IMR-90 (cell line): Measurements from ENCODE around the gene GPRIN3. TPM values are rescaled to one million over a fixed set of nuclear protein-coding genes. Genes with fewer than 3 reads are reported as not detected.

Source experiments
- ATAC-seq: fragments of 200-7000 bp; cut with Tn5 transposase; 2 replicates; pipeline ENCODE4 v1.9.1; 2020; ENCODE audit warnings: low read depth, mild to moderate bottlenecking, moderate library complexity
- BruUV-seq: library from RNA; stranded (reverse); fragments of 400-500 nt; replicated peaks from 2 replicates; lab custom pipeline; 2021; lab: Mats Ljungman, UMichigan
- CTCF ChIA-PET: fragments of 300-600 bp; formaldehyde crosslinking; extraction: SDS; loops from one replicate; lab custom pipeline; 2021; ENCODE audit warnings: antibody characterized with exemption; lab: Yijun Ruan, JAX
- POLR2A ChIA-PET: fragments of 300-600 bp; sonication (Branson Sonifier 250); formaldehyde crosslinking; loops from one replicate; lab custom pipeline; 2022; ENCODE audit warnings: antibody characterized with exemption; ENCODE audit not compliant: unreplicated experiment; lab: Charles Lee
- DNase-seq: peaks from one replicate; pipeline ENCODE4 v3.0.0; 2013
- H2AFZ ChIP-seq: replicated peaks from 2 replicates; pipeline ENCODE3; 2013; ENCODE audit warnings: low read length, mild to moderate bottlenecking; ENCODE audit not compliant: poor library complexity
- H2AK5ac ChIP-seq: 2 replicates; pipeline ENCODE4 v1.6.1; 2013; ENCODE audit warnings: low read depth, low read length, inconsistent platforms
- H2AK9ac ChIP-seq: replicated peaks from 2 replicates; pipeline ENCODE3; 2013; ENCODE audit warnings: mild to moderate bottlenecking, low read depth, low read length, moderate library complexity; ENCODE audit not compliant: poor library complexity
- H2BK120ac ChIP-seq: 2 replicates; pipeline ENCODE4 v1.6.1; 2013; ENCODE audit warnings: low read depth, low read length, inconsistent platforms
- H2BK15ac ChIP-seq: 3 replicates; pipeline ENCODE4 v1.6.1; 2013; ENCODE audit warnings: low read depth, low read length, inconsistent platforms
- H2BK20ac ChIP-seq: 2 replicates; pipeline ENCODE4 v1.6.1; 2013; ENCODE audit warnings: low read depth, mild to moderate bottlenecking, inconsistent platforms, low read length, moderate library complexity
- H2BK5ac ChIP-seq: 2 replicates; pipeline ENCODE4 v1.6.1; 2013; ENCODE audit warnings: mild to moderate bottlenecking, low read depth, low read length, inconsistent platforms; ENCODE audit not compliant: poor library complexity, severe bottlenecking
- H3K14ac ChIP-seq: replicated peaks from 2 replicates; pipeline ENCODE4 v1.6.1; 2013; ENCODE audit warnings: low read depth, low read length, inconsistent platforms
- H3K18ac ChIP-seq: 2 replicates; pipeline ENCODE4 v1.6.1; 2013; ENCODE audit warnings: low read depth, low read length, control low read depth
- H3K23ac ChIP-seq: 2 replicates; pipeline ENCODE4 v1.6.1; 2013; ENCODE audit warnings: low read depth, low read length, inconsistent platforms
- H3K27ac ChIP-seq: 2 replicates; pipeline ENCODE4 v1.5.1; 2013; ENCODE audit warnings: mild to moderate bottlenecking, control low read depth, low read length; ENCODE audit not compliant: insufficient read depth
- H3K27me3 ChIP-seq: 2 replicates; pipeline ENCODE4 v1.6.1; 2013; ENCODE audit warnings: low read length; ENCODE audit not compliant: control insufficient read depth, insufficient read depth
- H3K36me3 ChIP-seq: 2 replicates; pipeline ENCODE4 v1.6.1; 2013; ENCODE audit warnings: low read length, mixed read lengths; ENCODE audit not compliant: control insufficient read depth, insufficient read depth
- H3K4ac ChIP-seq: 2 replicates; pipeline ENCODE4 v1.6.1; 2013; ENCODE audit warnings: low read depth, low read length, inconsistent platforms
- H3K4me1 ChIP-seq: 2 replicates; pipeline ENCODE4 v1.6.1; 2013; ENCODE audit warnings: low read length, mixed read lengths; ENCODE audit not compliant: control insufficient read depth, insufficient read depth
- H3K4me2 ChIP-seq: 2 replicates; pipeline ENCODE4 v1.6.1; 2013; ENCODE audit warnings: low read depth, mild to moderate bottlenecking, control low read depth, low read length, moderate library complexity
- H3K4me3 ChIP-seq: 2 replicates; pipeline ENCODE4 v1.5.1; 2013; ENCODE audit warnings: low read depth, mild to moderate bottlenecking, control low read depth, low read length, moderate library complexity; ENCODE audit not compliant: insufficient read depth
- H3K56ac ChIP-seq: 2 replicates; pipeline ENCODE4 v1.6.1; 2013; ENCODE audit warnings: low read length, inconsistent platforms; ENCODE audit not compliant: insufficient read depth; ENCODE audit errors: extremely low read depth
- H3K79me1 ChIP-seq, 2 experiments: 2 replicates each; pipeline ENCODE4 v1.6.1; 2013; ENCODE audit warnings: low read length in 2 of 2, inconsistent platforms in 1 of 2, low read depth in 1 of 2
- H3K9ac ChIP-seq: 2 replicates; pipeline ENCODE4 v1.6.1; 2013; ENCODE audit warnings: low read depth, low read length, control low read depth
- H3K9me1 ChIP-seq: 2 replicates; pipeline ENCODE4 v1.6.1; 2013; ENCODE audit warnings: low read length, inconsistent platforms; ENCODE audit not compliant: insufficient read depth
- H3K9me3 ChIP-seq: 2 replicates; pipeline ENCODE4 v1.6.1; 2013; ENCODE audit warnings: low read length; ENCODE audit not compliant: control insufficient read depth, insufficient read depth
- H4K20me1 ChIP-seq: 2 replicates; pipeline ENCODE4 v1.6.1; 2013; ENCODE audit warnings: low read length, inconsistent platforms; ENCODE audit not compliant: insufficient read depth
- H4K5ac ChIP-seq: 2 replicates; pipeline ENCODE4 v1.6.1; 2013; ENCODE audit warnings: mild to moderate bottlenecking, low read depth, low read length, control low read depth
- H4K8ac ChIP-seq, 2 experiments: 2 replicates each; pipeline ENCODE4 v1.6.1; 2013; ENCODE audit warnings: low read depth in 2 of 2, low read length in 2 of 2, control low read depth in 1 of 2, inconsistent platforms in 1 of 2
- H4K91ac ChIP-seq: 2 replicates; pipeline ENCODE4 v1.6.1; 2013; ENCODE audit warnings: low read depth, low read length, inconsistent platforms; ENCODE audit not compliant: insufficient read depth
- MAZ ChIP-seq: IDR thresholded peaks from 2 replicates; pipeline ENCODE4 v1.6.1; 2012; ENCODE audit warnings: low read depth, mild to moderate bottlenecking, low read length, improper control_type of control experiment, moderate library complexity, borderline replicate concordance
- NFE2L2 ChIP-seq: fragments of 150-350 bp; IDR thresholded peaks from 2 replicates; pipeline ENCODE4 v1.6.1; 2016; ENCODE audit warnings: low read depth, mild to moderate bottlenecking, low read length
- SMC3 ChIP-seq: fragments of 150-350 bp; IDR thresholded peaks from 2 replicates; pipeline ENCODE4 v1.6.1; 2016; ENCODE audit warnings: low read depth, mild to moderate bottlenecking, antibody characterized with exemption, low read length, moderate library complexity
- WGBS, 2 experiments: methylation state at CpG; one replicate each; pipeline versions ENCODE4 v1.1.5 to v1.1.7; 2013; ENCODE audit warnings: missing lambda C conversion rate in 2 of 2; ENCODE audit not compliant: insufficient read length in 1 of 2; ENCODE audit errors: extremely low coverage in 2 of 2; 5-methylcytosine and 5-hydroxymethylcytosine counted together
- dilution Hi-C: fragments of 300-500 bp; cut with HindIII; formaldehyde crosslinking; loops from one replicate; pipeline ENCODE4 v1.14.3; 2018; ENCODE audit warnings: low sequenced_read_pairs; ENCODE audit not compliant: unreplicated experiment
- in situ Hi-C: fragments of 300-500 bp; cut with MboI; formaldehyde crosslinking; loops from 3 replicates; pipeline ENCODE4 v1.14.3; 2019; ENCODE audit warnings: low sequenced_read_pairs, inconsistent platforms, mixed read lengths
- intact Hi-C: fragments of 100-400 bp; cut with micrococcal nuclease; formaldehyde crosslinking; loops from 2 replicates; pipeline ENCODE4 v1.10.0; 2022
- polyA plus RNA-seq, 3 experiments: library from polyadenylated mRNA; depleted of rRNA; stranded (reverse); fragments of >200 nt; gene quantifications; 2 replicates each; pipeline ENCODE4 v1.2.3, GENCODE V29; 2012; ENCODE audit warnings: low replicate concordance in 1 of 3
- total RNA-seq: library from RNA; depleted of rRNA; stranded (reverse); fragments of >200 nt; gene quantifications from 2 replicates; pipeline ENCODE4 v1.2.3, GENCODE V29; 2012

The GPRIN3 gene
- total and polyA plus RNA-seq, 2 of the 4 experiments (the other 2 are of a cell fraction), result under 0.01 TPM; not detected in 1

DNA sequence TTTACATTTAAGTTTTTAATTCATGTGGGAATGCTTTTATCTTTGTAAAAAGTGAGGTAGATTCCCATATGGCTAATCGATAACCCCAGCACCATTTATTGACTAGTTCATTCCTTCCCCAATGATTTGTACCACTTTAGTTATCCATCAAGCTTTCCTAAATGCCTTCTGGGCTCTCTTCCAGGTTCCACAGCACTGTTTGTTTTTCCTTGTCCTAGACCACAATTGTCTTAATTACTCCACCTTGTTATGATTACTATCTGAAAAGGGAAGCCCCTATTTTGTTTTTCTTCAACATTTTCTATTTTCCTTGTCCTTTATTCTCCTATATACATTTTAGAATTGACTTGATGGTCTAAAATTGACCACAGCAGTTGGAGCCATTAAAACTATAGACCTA lies 48.5 kb upstream of the GPRIN3 start:
- H3K4me1 ChIP-seq, result no peaks in the 10 kb centered on the region
- H3K27me3 ChIP-seq, result no peaks in the 10 kb centered on the region; the same call in 1 of the 2 replicates
- no peak overlapping the region for H4K5ac ChIP-seq
- H2AK9ac ChIP-seq, result no peak overlapping the region
- H3K36me3 ChIP-seq, result no peaks in the 10 kb centered on the region
- H3K23ac ChIP-seq, result no peak overlapping the region
- no peaks in the 10 kb centered on the region for H3K79me1 ChIP-seq
- dilution Hi-C loops, result no loop called here
- no peak overlapping the region for H3K14ac ChIP-seq
- BruUV-seq, result no TSS peak
- H2BK5ac ChIP-seq, result no peak overlapping the region
- H3K56ac ChIP-seq, result no peak overlapping the region
- in situ Hi-C loops, result no loop called here
- no peak overlapping the region for H2BK120ac ChIP-seq
- WGBS, 2 experiments, result no CpG with 5 or more reads among the region's 1 CpG
- ATAC-seq (no peak), DNase-seq (no peak)
- TF ChIP-seq SMC3 (no peak), MAZ (no peak), NFE2L2 (no peak)
- no peak overlapping the region for H3K18ac ChIP-seq
- H2BK15ac ChIP-seq, result no peak overlapping the region
- no peaks in the 10 kb centered on the region for H4K20me1 ChIP-seq
- no peak overlapping the region for H3K9ac ChIP-seq
- no peak overlapping the region for H4K8ac ChIP-seq
- H3K4me3 ChIP-seq, result no peak overlapping the region
- H2BK20ac ChIP-seq, result no peak overlapping the region
- H3K27ac ChIP-seq, result no peak overlapping the region
- ChIA-PET CTCF (no interaction called here), POLR2A (no interaction called here)
- H2AK5ac ChIP-seq, result no peak overlapping the region
- intact Hi-C loops, result no loop called here
- H3K9me1 ChIP-seq, result no peaks in the 10 kb centered on the region
- no peaks in the 10 kb centered on the region for H3K9me3 ChIP-seq
- no peak overlapping the region for H3K4me2 ChIP-seq
- no peak overlapping the region for H4K91ac ChIP-seq
- H3K4ac ChIP-seq, result no peak overlapping the region
- no peak overlapping the region for H2AFZ ChIP-seq
